Chondrocyte (in vitro differentiated cells): ENCODE results near the gene CDRT15. TPM values are rescaled to one million over a fixed set of nuclear protein-coding genes. Genes with fewer than 3 reads are reported as not detected.

Experiments used
- DNase-seq: peaks from one replicate; pipeline ENCODE4 v3.0.0; 2021; ENCODE audit warnings: mixed read lengths, low spot score
- H3K27ac Mint-ChIP-seq: one replicate; pipeline ENCODE4 v1.8.0; 2021; ENCODE audit warnings: mild to moderate bottlenecking, moderate library complexity, mixed read lengths; ENCODE audit not compliant: unreplicated experiment
- H3K27me3 Mint-ChIP-seq: 2 replicates; pipeline ENCODE4 v1.8.0; 2021; ENCODE audit warnings: low read depth, mixed read lengths
- H3K36me3 Mint-ChIP-seq: 2 replicates; pipeline ENCODE4 v1.8.0; 2021; ENCODE audit warnings: low read depth, mixed read lengths
- H3K4me1 Mint-ChIP-seq: 2 replicates; pipeline ENCODE4 v1.8.0; 2021; ENCODE audit warnings: low read depth, mild to moderate bottlenecking, mixed read lengths
- H3K4me3 Mint-ChIP-seq: one replicate; pipeline ENCODE4 v1.8.0; 2021; ENCODE audit warnings: mild to moderate bottlenecking, moderate library complexity, mixed read lengths; ENCODE audit not compliant: unreplicated experiment
- H3K9me3 Mint-ChIP-seq: 2 replicates; pipeline ENCODE4 v1.8.0; 2021; ENCODE audit warnings: low read depth, mixed read lengths
- total RNA-seq: library from RNA; stranded (reverse); gene quantifications from 3 replicates; pipeline ENCODE4 v1.2.1, GENCODE V29; 2021
- TF ChIP-seq, protein P1 (sequence below): fragments of 200-600 bp; sonication (generic); IDR thresholded peaks from 2 replicates; pipeline ENCODE4 v1.5.0; 2021; ENCODE audit warnings: antibody characterized with exemption, mild to moderate bottlenecking, moderate library complexity

The CDRT15 gene
- total RNA-seq, 1 donor from 2014 or later: not detected

DNA sequence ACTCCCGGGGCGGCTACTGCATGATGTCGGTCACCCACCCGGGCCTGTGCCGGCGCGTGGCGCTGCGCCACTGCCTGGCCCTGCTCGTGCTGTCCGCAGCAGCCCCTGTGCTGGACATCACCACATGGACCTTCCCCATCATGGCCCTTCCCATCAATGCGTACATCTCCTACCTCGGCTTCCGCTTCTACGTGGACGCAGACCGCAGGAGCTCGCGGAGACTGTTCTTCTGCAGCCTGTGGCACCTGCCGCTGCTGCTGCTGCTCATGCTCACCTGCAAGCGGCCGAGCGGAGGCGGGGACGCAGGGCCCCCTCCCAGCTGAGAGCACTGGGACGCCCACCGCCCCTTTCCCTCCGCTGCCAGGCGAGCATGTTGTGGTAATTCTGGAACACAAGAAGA is 29.8 kb downstream of the CDRT15 start:
- Mint-ChIP-seq H3K36me3 (peaks cover 22% of the 10 kb centered on the region), H3K4me3 (no peak overlapping the region), H3K9me3 (peaks cover 4% of the 10 kb centered on the region), H3K27ac (no peak overlapping the region), H3K27me3 (no peaks in the 10 kb centered on the region), H3K4me1 (peaks cover 4% of the 10 kb centered on the region)
- DNase-seq: no peak
- TF ChIP-seq, protein P1, sequence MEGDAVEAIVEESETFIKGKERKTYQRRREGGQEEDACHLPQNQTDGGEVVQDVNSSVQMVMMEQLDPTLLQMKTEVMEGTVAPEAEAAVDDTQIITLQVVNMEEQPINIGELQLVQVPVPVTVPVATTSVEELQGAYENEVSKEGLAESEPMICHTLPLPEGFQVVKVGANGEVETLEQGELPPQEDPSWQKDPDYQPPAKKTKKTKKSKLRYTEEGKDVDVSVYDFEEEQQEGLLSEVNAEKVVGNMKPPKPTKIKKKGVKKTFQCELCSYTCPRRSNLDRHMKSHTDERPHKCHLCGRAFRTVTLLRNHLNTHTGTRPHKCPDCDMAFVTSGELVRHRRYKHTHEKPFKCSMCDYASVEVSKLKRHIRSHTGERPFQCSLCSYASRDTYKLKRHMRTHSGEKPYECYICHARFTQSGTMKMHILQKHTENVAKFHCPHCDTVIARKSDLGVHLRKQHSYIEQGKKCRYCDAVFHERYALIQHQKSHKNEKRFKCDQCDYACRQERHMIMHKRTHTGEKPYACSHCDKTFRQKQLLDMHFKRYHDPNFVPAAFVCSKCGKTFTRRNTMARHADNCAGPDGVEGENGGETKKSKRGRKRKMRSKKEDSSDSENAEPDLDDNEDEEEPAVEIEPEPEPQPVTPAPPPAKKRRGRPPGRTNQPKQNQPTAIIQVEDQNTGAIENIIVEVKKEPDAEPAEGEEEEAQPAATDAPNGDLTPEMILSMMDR: no peak

DNA sequence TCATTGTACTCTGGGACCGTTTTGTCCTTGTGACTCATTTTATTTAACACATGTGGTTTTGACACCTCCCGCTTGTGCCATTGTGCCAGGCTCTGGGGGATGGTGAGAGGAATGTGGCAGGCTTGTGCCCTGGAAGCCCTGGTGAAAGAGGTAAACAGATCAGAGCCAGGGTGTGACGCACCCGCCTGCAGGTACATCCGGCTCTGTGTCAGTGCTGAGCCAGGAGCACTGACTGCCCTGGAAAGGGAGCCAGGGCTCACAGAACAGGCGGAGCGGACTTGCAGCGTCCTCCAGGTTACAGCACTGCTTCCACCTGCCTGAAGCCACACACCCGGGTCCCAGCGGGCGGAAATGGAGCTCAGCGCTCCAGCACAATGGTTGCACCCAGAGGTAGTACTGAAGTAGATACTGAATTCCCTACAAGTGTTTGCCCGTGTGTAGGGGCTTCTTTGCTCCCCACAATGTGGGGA is 30.6 kb downstream of the CDRT15 start:
- Mint-ChIP-seq H3K27ac (no peak overlapping the region), H3K36me3 (peaks cover 17% of the 10 kb centered on the region), H3K4me3 (no peak overlapping the region), H3K4me1 (peaks cover 6% of the 10 kb centered on the region), H3K27me3 (no peaks in the 10 kb centered on the region), H3K9me3 (no peaks in the 10 kb centered on the region)
- no peak for DNase-seq
- TF ChIP-seq, protein P1: no peak

DNA sequence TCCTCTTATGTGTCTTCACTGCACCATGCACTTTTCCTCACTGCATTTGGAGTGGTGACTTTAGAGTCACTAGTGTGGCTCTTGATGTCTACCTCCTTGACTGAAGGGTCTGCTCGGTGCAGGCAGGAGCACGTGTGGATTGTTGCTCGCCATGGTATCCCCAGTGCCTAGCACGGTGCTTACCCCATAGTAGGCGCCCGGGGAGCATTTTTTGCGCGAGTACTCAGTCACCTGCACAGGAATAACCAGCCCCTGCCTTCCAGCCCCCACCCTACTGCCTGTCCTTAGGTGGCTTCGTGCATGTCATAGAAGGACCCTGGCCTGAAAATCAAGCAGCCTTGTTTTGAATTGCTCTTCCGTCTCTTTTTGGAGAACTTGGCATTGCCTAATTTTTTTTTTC is 31.3 kb downstream of the CDRT15 start:
- Mint-ChIP-seq H3K27ac (no peak overlapping the region), H3K27me3 (no peaks in the 10 kb centered on the region), H3K4me3 (no peak overlapping the region), H3K9me3 (no peaks in the 10 kb centered on the region), H3K36me3 (peaks cover 15% of the 10 kb centered on the region), H3K4me1 (peaks cover 6% of the 10 kb centered on the region)
- TF ChIP-seq, protein P1: no peak
- no peak for DNase-seq

DNA sequence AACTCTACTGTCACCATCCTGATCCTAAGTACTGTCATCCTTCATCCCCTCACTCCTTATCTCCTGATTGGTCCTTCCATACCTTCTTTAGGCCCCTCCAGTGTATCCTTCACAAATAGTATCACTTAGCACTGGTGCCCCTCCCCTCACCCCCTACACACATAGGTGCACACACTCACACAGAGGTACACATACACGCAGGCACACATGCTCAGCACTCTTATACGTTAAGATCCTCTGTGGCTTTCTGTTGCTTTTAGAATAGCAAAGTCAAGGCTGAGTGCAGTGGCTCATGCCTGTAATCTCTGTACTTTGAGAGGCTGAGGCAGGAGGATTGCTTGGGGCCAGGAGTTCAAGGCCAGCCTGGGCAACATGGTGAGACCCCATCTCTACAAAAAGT is 32.1 kb downstream of the CDRT15 start:
- H3K4me3 Mint-ChIP-seq: no peak overlapping the region
- H3K27me3 Mint-ChIP-seq: no peaks in the 10 kb centered on the region
- H3K4me1 Mint-ChIP-seq: peaks cover 6% of the 10 kb centered on the region
- TF ChIP-seq, protein P1: no peak
- no peaks in the 10 kb centered on the region for H3K9me3 Mint-ChIP-seq
- no peak overlapping the region for H3K27ac Mint-ChIP-seq
- peaks cover 11% of the 10 kb centered on the region for H3K36me3 Mint-ChIP-seq
- DNase-seq: no peak

DNA sequence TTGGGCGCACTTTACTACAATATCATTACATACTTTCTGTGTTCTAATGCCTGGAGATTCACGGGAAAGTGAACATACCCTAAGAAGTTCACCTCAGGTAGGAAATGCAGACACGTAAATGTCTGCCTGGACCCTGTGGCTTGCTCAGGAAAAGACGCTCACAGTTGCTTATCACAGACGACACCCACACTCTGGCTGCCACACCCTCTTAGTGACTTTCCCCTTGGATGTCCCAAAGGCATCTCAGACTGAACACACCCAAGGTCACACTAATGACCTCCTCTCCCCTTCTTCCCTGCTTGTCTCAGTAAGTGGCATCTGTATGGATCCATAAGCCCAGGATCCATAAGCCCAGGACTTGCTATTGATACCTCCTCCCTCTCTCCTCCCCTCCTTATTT is 32.6 kb downstream of the CDRT15 start:
- TF ChIP-seq, protein P1: no peak
- Mint-ChIP-seq H3K4me1 (peaks cover 6% of the 10 kb centered on the region), H3K4me3 (no peak overlapping the region), H3K27me3 (no peaks in the 10 kb centered on the region), H3K36me3 (peaks cover 11% of the 10 kb centered on the region), H3K9me3 (no peaks in the 10 kb centered on the region), H3K27ac (no peak overlapping the region)
- no peak for DNase-seq
